ENCODE data around the gene DGKD.

GRCh38 chr2:233462826-233463470 is 108.7 kb downstream of the DGKD start:
- TF ChIP-seq CTCF (IDR thresholded peaks at IDR 0.05; ENCODE audit: low read depth, low read length) (no peak), EZH2phosphoT487 (IDR thresholded peaks at IDR 0.05; ENCODE audit: low read depth) (no peak)

Measured in OCI-LY3 (cell line).